ENCODE measurements around the gene CREB1. TPM values are rescaled to one million over a fixed set of nuclear protein-coding genes. Genes with fewer than 3 reads are reported as not detected.

Gene CREB1
- total and polyA plus RNA-seq, 10 of the 15 experiments (the other 5 are each of a cell fraction or from before 2014, with no cell fraction given) = 13.4 to 76.9 (median 39.5) TPM

DNA sequence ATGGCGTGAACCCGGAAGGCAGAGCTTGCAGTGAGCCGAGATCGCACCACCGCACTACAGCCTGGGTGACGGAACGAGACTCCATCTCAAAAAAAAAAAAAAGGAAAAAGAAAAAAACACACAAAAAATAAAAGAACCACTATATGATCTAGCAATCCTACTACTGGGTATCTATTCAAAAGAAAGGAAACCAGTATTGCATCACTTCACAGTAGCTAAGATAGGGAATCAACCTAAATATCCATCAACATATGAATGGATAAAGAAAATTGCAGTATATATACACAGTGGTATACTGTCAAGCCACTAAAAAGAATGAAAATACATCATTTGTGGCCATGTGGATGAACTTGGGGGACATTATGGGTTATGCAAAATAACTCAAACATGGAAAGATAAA, 57.5 kb downstream of the CREB1 start (continued):
- TF ChIP-seq CHD4 (IDR thresholded peaks at IDR 0.05) (no peak), SP1 (IDR thresholded peaks at IDR 0.05; ENCODE audit: low read depth, low read length) (no peak), STAT1 (conservative IDR thresholded peaks at IDR 0.05) (no peak)

DNA sequence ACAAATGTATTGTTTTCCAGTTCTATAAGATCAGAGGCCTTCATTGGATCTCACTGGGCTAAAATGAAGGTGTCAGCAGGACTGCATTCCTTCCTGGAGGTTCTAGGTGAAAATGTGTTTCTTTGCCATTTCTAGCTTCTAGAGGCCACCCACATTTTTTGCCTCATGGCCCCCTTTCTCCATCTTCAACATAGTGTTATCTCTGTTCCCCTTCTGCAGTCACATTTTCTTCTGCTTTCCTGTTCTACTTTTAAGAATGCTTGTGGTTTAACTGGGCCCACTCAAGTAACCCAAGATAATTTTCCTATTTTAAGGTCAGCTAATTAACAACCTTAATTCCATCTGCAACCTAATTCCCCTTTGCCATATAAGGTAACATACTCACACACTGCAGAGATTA, 59.4 kb downstream of the CREB1 start:
- Histone ChIP-seq H3K36me3 (ENCODE audit: control insufficient read depth in 2 of 2, insufficient read depth in 2 of 2, low read length in 1 of 2) (peaks cover 4 to 31% of the 10 kb centered on the region in 2 experiments), H2AFZ (ENCODE audit: control insufficient read depth, low read depth, low read length) (no peak overlapping the region), H3K9me3 (replicated peaks; ENCODE audit: control insufficient read depth, insufficient read depth, low read length) (peaks cover 7% of the 10 kb centered on the region; the same call in 2 of the 3 replicates), H3K4me1 (ENCODE audit: control insufficient read depth, insufficient read depth, low read length) (no peaks in the 10 kb centered on the region), H3K79me2 (ENCODE audit: control insufficient read depth, insufficient read depth, low read length) (no peaks in the 10 kb centered on the region), H3K27ac (ENCODE audit: control insufficient read depth, insufficient read depth) (no peak overlapping the region), H4K20me1 (ENCODE audit: control insufficient read depth, insufficient read depth) (no peaks in the 10 kb centered on the region), H3K4me2 (ENCODE audit: control insufficient read depth, insufficient read depth) (no peak overlapping the region), H3K27me3 (replicated peaks in 1 of 2; ENCODE audit: control insufficient read depth in 2 of 2, insufficient read depth in 2 of 2, low read length in 1 of 2) (no peaks in the 10 kb centered on the region), H3K9ac (ENCODE audit: control insufficient read depth, insufficient read depth, low read length) (no peak overlapping the region), H3K4me3 (no peak overlapping the region)
- TF ChIP-seq STAT1 (conservative IDR thresholded peaks at IDR 0.05) = no peak
- no peak for TF ChIP-seq SRF (IDR thresholded peaks at IDR 0.05; ENCODE audit: low read depth in 2 of 2, low read length in 2 of 2)
- TF ChIP-seq, protein P1, sequence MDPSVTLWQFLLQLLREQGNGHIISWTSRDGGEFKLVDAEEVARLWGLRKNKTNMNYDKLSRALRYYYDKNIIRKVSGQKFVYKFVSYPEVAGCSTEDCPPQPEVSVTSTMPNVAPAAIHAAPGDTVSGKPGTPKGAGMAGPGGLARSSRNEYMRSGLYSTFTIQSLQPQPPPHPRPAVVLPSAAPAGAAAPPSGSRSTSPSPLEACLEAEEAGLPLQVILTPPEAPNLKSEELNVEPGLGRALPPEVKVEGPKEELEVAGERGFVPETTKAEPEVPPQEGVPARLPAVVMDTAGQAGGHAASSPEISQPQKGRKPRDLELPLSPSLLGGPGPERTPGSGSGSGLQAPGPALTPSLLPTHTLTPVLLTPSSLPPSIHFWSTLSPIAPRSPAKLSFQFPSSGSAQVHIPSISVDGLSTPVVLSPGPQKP (IDR thresholded peaks at IDR 0.05; ENCODE audit: low read depth, low read length) = no peak
- TF ChIP-seq SMARCA5 (IDR thresholded peaks at IDR 0.05) = no peak
- TF ChIP-seq CEBPB (IDR thresholded peaks at IDR 0.05; ENCODE audit: borderline replicate concordance in 1 of 2, low read depth in 2 of 2, low read length in 2 of 2) = no peak
- in situ Hi-C loops (cut with MboI) = no loop called here
- RAD21 ChIA-PET (ENCODE audit: unreplicated experiment) = no interaction called here
- BruUV-seq (replicated peaks) = no TSS peak
- SMC1A ChIA-PET (ENCODE audit: uncharacterized antibody, unreplicated experiment) = interaction anchor here (0.6 kb wide), 1 partner anchor 86 kb away, joined by 3 read pairs; no protein-coding TSS in a partner anchor
- POLR2A ChIA-PET = no interaction called here
- FAIRE-seq (no peak), DNase-seq (ENCODE audit: low read depth, low spot score) (no peak), ATAC-seq (no peak; the same call in 2 of the 3 replicates)
- CTCF ChIA-PET = no interaction called here
- intact Hi-C loops (cut with micrococcal nuclease; ENCODE audit: unreplicated experiment) = no loop called here
